ENCODE results near the gene ACKR2.
A peak's percentile ranks its signal among the peaks of the same experiment; 100 is the strongest.

ACKR2 gene, protein sequence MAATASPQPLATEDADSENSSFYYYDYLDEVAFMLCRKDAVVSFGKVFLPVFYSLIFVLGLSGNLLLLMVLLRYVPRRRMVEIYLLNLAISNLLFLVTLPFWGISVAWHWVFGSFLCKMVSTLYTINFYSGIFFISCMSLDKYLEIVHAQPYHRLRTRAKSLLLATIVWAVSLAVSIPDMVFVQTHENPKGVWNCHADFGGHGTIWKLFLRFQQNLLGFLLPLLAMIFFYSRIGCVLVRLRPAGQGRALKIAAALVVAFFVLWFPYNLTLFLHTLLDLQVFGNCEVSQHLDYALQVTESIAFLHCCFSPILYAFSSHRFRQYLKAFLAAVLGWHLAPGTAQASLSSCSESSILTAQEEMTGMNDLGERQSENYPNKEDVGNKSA

DNA sequence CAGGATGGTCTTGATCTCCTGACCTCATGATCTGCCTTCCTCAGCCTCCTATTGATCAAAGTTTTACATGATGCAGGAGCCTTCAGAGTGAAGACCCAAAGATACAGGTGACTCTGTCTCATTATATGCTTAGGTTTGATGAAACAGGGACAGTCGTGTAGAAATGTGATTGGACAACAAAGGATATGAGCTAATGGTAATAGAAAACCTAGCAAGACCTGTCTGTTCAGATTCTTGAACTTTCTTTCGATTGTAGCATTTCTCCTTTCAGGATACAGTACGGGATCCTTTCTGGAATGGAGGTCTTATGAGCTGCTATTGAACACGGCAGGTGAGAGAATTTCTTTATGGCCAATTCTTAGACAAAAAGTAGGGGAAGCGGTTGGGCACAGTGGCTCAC lies at the start of gene ACKR2:
Gene ACKR2, plus strand, starts transcription at position 244 of the 400 bp plus-strand sequence. CDS start 55,058 bp downstream, outside the sequence.
- peaks cover 16% of the 10 kb centered on the region for H3K4me1 ChIP-seq
- no peak for DNase-seq (ENCODE audit: low spot score in 2 of 2)
- no peaks in the 10 kb centered on the region for H3K36me3 ChIP-seq (replicated peaks)
- no peaks in the 10 kb centered on the region for H3K27me3 ChIP-seq (ENCODE audit: low read depth)
- in situ Hi-C loops (cut with MboI; ENCODE audit: low sequenced_read_pairs), result no loop called here
- no peak within 1 kb of the TSS for H3K4me3 ChIP-seq
- no peaks in the 10 kb centered on the region for H3K9me3 ChIP-seq

- no peaks in the 10 kb centered on the region for H3K9me3 ChIP-seq
- peaks cover 61% of the 10 kb centered on the region for H3K27me3 ChIP-seq (ENCODE audit: low read depth)
- H3K4me3 ChIP-seq, result no peak overlapping the region
- in situ Hi-C loops (cut with MboI; ENCODE audit: low sequenced_read_pairs), result no loop called here
- DNase-seq (ENCODE audit: low spot score in 2 of 2), result no peak
- no peaks in the 10 kb centered on the region for H3K36me3 ChIP-seq (replicated peaks)
- H3K4me1 ChIP-seq, result peaks cover 14% of the 10 kb centered on the region
These were observed 47.1 kb upstream of the ACKR2 start for GRCh38 chr3:42762046-42762724.

GRCh38 chr3:42763021-42763420 lies 46.2 kb upstream of the ACKR2 start:
- H3K4me1 ChIP-seq, result peaks cover 14% of the 10 kb centered on the region
- H3K36me3 ChIP-seq (replicated peaks), result no peaks in the 10 kb centered on the region
- no peak overlapping the region for H3K4me3 ChIP-seq
- in situ Hi-C loops (cut with MboI; ENCODE audit: low sequenced_read_pairs), result no loop called here
- no peak for DNase-seq (ENCODE audit: low spot score in 2 of 2)
- no peaks in the 10 kb centered on the region for H3K9me3 ChIP-seq
- peaks cover 58% of the 10 kb centered on the region for H3K27me3 ChIP-seq (ENCODE audit: low read depth)

GRCh38 chr3:42764115-42764514 lies 45.1 kb upstream of the ACKR2 start:
- H3K36me3 ChIP-seq (replicated peaks), result no peaks in the 10 kb centered on the region
- in situ Hi-C loops (cut with MboI; ENCODE audit: low sequenced_read_pairs), result no loop called here
- H3K27me3 ChIP-seq (ENCODE audit: low read depth), result peaks cover 52% of the 10 kb centered on the region
- H3K4me1 ChIP-seq, result peaks cover 14% of the 10 kb centered on the region
- H3K4me3 ChIP-seq, result no peak overlapping the region
- H3K9me3 ChIP-seq, result no peaks in the 10 kb centered on the region
- no peak for DNase-seq (ENCODE audit: low spot score in 2 of 2)

DNA sequence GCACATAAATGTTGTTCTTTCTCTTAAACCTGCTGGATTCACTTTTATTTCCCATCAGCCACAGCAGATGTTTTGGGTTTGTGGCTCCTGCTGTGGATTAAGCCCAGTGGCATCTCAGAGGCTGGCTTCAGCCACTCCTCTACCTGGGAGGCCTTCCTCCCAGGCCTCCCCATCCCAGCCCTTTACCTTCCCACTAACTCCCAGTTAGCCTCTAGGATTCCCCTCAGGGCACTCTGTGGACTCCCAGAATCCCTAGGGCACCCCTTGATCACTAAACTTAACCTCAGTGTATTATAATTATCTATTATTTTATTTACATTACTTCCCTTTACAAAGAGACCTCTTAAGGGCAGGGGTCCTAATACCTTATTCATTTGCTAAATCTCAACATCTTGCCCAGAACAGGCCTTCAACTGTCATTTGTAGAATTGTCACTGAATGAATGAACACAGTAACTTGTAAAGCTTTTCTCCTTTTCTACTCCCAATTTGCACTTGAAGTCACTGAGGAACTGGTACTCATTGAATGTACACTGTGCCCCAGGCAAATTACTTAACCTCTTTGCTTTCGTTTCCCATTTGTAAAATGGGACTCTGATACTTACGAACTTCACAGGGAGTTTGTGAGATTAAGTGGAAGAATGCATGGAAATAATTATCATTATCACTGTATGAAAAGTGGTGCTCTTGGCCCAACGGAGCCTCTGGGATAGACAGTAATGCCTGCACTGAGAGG lies 44.5 kb upstream of the ACKR2 start:
- peaks cover 46% of the 10 kb centered on the region for H3K27me3 ChIP-seq (ENCODE audit: low read depth)
- in situ Hi-C loops (cut with MboI; ENCODE audit: low sequenced_read_pairs), result no loop called here
- H3K4me3 ChIP-seq, result no peak overlapping the region
- DNase-seq (ENCODE audit: low spot score in 2 of 2), result peak; percentile 62 to 99
- H3K9me3 ChIP-seq, result no peaks in the 10 kb centered on the region
- peaks cover 14% of the 10 kb centered on the region for H3K4me1 ChIP-seq
- no peaks in the 10 kb centered on the region for H3K36me3 ChIP-seq (replicated peaks)

DNA sequence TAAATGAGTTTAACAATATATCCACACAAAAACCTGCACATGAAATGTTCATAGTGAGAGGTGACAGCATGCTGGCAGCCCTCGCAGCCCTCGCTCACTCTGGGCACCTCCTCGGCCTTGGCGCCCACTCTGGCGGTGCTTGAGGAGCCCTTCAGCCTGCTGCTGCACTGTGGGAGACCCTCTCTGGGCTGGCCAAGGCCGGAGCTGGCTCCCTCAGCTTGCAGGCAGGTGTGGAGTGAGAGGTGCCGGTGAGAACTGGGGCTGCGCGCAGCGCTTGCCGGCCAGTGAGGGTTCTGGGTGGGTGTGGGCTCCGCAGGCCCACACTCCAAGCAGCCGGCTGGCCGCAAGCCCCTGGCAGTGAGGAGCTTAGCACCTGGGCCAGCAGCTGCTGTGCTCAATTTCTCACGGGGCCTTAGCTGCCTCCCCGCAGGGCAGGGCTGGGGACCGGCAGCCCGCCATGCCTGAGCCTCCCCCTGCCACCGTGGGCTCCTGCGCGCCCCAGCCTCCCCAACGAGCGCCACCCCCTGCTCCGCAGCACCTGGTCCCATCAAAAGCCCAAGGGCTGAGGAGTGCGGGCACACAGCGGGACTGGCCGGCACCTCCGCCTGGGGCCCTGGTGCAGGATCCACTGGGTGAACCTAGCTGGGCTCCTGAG lies 39.6 kb upstream of the ACKR2 start:
- in situ Hi-C loops (cut with MboI; ENCODE audit: low sequenced_read_pairs), result no loop called here
- H3K27me3 ChIP-seq (ENCODE audit: low read depth), result peaks cover 26% of the 10 kb centered on the region
- H3K4me1 ChIP-seq, result peaks cover 10% of the 10 kb centered on the region
- H3K9me3 ChIP-seq, result no peaks in the 10 kb centered on the region; the same call in 1 of the 2 replicates
- H3K36me3 ChIP-seq (replicated peaks), result no peaks in the 10 kb centered on the region
- no peak for DNase-seq (ENCODE audit: low spot score in 2 of 2)
- no peak overlapping the region for H3K4me3 ChIP-seq

- no peaks in the 10 kb centered on the region for H3K36me3 ChIP-seq (replicated peaks)
- in situ Hi-C loops (cut with MboI; ENCODE audit: low sequenced_read_pairs), result no loop called here
These were observed 38.0 kb upstream of the ACKR2 start for GRCh38 chr3:42771271-42771670.

GRCh38 chr3:42772670-42773408 lies 36.4 kb upstream of the ACKR2 start, which contains the start of gene CCDC13:
TSS of gene CCDC13 (minus strand) at chr3:42773253. CDS start at chr3:42758345, 14,908 bp downstream.
- Histone ChIP-seq H3K4me3 (peak within 1 kb of the TSS; percentile 28), H3K27me3 (ENCODE audit: low read depth) (peaks cover 7% of the 10 kb centered on the region)

More at GRCh38 chr3:42771271-42771670, 38.0 kb upstream of the ACKR2 start:
- DNase-seq (ENCODE audit: low spot score in 2 of 2), result no peak
- Histone ChIP-seq H3K9me3 (no peaks in the 10 kb centered on the region; the same call in 1 of the 2 replicates), H3K4me1 (peaks cover 3% of the 10 kb centered on the region), H3K4me3 (no peak overlapping the region), H3K27me3 (ENCODE audit: low read depth) (peaks cover 18% of the 10 kb centered on the region)

GRCh38 chr3:42773409-42773751 lies 35.9 kb upstream of the ACKR2 start:
- Histone ChIP-seq H3K36me3 (replicated peaks) (no peaks in the 10 kb centered on the region), H3K4me3 (peak overlapping the region; percentile 28), H3K27me3 (ENCODE audit: low read depth) (peaks cover 3% of the 10 kb centered on the region; the same call in 1 of the 2 replicates), H3K9me3 (no peaks in the 10 kb centered on the region; the same call in 1 of the 2 replicates), H3K4me1 (peaks cover 3% of the 10 kb centered on the region)
- DNase-seq (ENCODE audit: low spot score in 2 of 2), result no peak
- in situ Hi-C loops (cut with MboI; ENCODE audit: low sequenced_read_pairs), result no loop called here

More at GRCh38 chr3:42772670-42773408, 36.4 kb upstream of the ACKR2 start, which contains the start of gene CCDC13:
- in situ Hi-C loops (cut with MboI; ENCODE audit: low sequenced_read_pairs), result no loop called here
- peaks cover 3% of the 10 kb centered on the region for H3K4me1 ChIP-seq
- H3K9me3 ChIP-seq, result no peaks in the 10 kb centered on the region; the same call in 1 of the 2 replicates
- DNase-seq (ENCODE audit: low spot score in 2 of 2), result peak; percentile 80 to 94
- no peaks in the 10 kb centered on the region for H3K36me3 ChIP-seq (replicated peaks)

DNA sequence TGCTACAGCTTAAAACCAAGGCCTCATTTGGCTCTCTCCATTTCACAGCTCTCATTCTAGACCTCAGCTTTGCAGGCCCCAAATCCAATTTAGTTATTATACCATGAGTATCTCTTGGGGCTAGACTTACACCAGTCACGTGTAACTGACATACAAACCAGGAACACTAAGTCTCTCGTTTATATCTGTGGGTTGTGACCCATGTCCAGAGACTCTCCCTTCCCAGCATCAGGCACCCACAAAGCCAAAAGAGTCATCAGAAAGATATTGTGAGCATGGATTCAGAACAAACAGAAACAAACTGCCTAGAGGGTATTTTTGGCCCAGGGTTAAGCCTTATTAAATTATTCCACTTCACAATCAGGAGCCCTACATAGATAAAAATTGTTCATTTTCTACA lies 30.6 kb upstream of the ACKR2 start:
- H3K9me3 ChIP-seq, result no peaks in the 10 kb centered on the region
- H3K4me1 ChIP-seq, result no peaks in the 10 kb centered on the region; the same call in 1 of the 2 replicates
- in situ Hi-C loops (cut with MboI; ENCODE audit: low sequenced_read_pairs), result no loop called here
- no peak overlapping the region for H3K4me3 ChIP-seq
- no peaks in the 10 kb centered on the region for H3K27me3 ChIP-seq (ENCODE audit: low read depth)
- no peak for DNase-seq (ENCODE audit: low spot score in 2 of 2)
- H3K36me3 ChIP-seq (replicated peaks), result peaks cover 7% of the 10 kb centered on the region

- DNase-seq (ENCODE audit: low spot score in 2 of 2), result no peak
- no peaks in the 10 kb centered on the region for H3K27me3 ChIP-seq (ENCODE audit: low read depth)
- no peaks in the 10 kb centered on the region for H3K9me3 ChIP-seq
- no peaks in the 10 kb centered on the region for H3K4me1 ChIP-seq
- H3K4me3 ChIP-seq, result no peak overlapping the region
- in situ Hi-C loops (cut with MboI; ENCODE audit: low sequenced_read_pairs), result loop anchor here (5.0 to 10.0 kb wide), 2 partner anchors 57 to 104 kb away; no protein-coding TSS in a partner anchor
- H3K36me3 ChIP-seq (replicated peaks), result peaks cover 18% of the 10 kb centered on the region
These were observed 28.8 kb upstream of the ACKR2 start for GRCh38 chr3:42780398-42780797.

DNA sequence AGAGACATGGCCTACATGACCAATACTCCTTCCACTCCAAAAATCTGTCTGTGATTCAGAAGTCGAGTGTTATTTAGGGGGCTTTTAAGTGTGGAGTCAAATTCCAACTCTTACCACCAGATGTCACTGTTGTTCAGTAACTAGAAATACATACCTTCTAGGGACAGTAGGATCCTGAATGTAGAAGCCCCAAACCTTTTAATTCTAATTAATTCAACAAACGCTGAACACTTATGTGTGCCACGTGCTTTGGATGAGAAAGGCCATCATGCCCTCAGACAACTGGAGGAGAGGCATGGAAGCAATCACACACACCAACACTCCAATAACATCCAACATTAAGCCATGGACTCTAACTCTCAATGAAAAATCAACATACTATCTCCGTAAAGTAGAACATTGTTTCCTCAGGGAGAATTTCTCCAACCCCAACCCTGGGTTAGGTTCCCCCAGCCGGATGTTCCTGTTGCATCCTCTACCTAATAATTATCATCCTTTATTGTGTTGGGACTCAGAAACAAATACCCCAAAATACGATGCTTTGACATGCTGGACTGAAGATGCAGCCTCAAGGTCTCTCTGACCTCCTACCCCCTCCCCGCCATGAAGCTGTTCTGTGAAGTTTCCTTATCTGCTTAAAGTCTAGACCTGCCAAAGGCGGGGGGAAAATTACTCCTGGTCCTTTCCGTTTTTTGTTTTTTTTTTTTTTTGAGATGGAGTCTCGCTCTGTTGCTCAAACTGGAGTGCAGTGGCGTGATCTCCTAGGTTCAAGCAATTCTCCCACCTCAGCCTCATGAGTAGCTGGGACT lies 28.1 kb upstream of the ACKR2 start:
- no peaks in the 10 kb centered on the region for H3K4me1 ChIP-seq
- in situ Hi-C loops (cut with MboI; ENCODE audit: low sequenced_read_pairs), result loop anchor here (5.0 to 10.0 kb wide), 2 partner anchors 56 to 104 kb away; no protein-coding TSS in a partner anchor

More for the DNA sequence above, 28.1 kb upstream of the ACKR2 start:
- peak; percentile 50 to 57 for DNase-seq (ENCODE audit: low spot score in 2 of 2)
- no peaks in the 10 kb centered on the region for H3K9me3 ChIP-seq
- H3K36me3 ChIP-seq (replicated peaks), result peaks cover 25% of the 10 kb centered on the region
- no peak overlapping the region for H3K4me3 ChIP-seq
- H3K27me3 ChIP-seq (ENCODE audit: low read depth), result no peaks in the 10 kb centered on the region

All from HAP-1 (cell line).